ENCODE data around the gene RAB3B.

DNA sequence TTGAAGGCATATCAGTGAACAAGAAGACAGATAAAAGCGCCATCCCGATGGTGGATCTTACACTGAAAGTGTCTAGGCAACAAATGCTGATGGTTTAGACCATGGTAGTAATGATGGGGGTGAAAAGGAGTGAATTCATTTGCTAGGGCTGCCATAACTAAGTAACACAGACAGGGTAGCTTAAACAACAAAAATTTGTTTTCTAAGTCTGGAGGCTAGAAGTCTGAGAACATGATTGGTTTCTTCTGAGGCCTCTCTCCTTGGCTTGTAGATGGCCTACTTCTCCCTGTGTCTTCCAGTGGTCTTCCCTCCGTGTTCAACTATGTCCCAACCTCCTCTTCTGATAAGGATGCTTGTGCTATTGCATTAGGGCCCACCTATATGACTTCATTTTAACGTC lies 13.4 kb upstream of the RAB3B start:
- no peak for TF ChIP-seq POLR2AphosphoS5 (IDR thresholded peaks at IDR 0.05)
- TF ChIP-seq, protein P1, sequence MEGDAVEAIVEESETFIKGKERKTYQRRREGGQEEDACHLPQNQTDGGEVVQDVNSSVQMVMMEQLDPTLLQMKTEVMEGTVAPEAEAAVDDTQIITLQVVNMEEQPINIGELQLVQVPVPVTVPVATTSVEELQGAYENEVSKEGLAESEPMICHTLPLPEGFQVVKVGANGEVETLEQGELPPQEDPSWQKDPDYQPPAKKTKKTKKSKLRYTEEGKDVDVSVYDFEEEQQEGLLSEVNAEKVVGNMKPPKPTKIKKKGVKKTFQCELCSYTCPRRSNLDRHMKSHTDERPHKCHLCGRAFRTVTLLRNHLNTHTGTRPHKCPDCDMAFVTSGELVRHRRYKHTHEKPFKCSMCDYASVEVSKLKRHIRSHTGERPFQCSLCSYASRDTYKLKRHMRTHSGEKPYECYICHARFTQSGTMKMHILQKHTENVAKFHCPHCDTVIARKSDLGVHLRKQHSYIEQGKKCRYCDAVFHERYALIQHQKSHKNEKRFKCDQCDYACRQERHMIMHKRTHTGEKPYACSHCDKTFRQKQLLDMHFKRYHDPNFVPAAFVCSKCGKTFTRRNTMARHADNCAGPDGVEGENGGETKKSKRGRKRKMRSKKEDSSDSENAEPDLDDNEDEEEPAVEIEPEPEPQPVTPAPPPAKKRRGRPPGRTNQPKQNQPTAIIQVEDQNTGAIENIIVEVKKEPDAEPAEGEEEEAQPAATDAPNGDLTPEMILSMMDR (IDR thresholded peaks at IDR 0.05), result no peak
- TF ChIP-seq EP300 (IDR thresholded peaks at IDR 0.05), result no peak

All from upper lobe of left lung (tissue), 4 donors.